Calu3 (cell line): ENCODE measurements around the gene PHF2. TPM values are rescaled to one million over a fixed set of nuclear protein-coding genes. Genes with fewer than 3 reads are reported as not detected.

ENCODE experiments used
- BruUV-seq: library from RNA; stranded (reverse); fragments of 400-500 nt; replicated peaks from 2 replicates; lab custom pipeline; 2021; lab: Mats Ljungman, UMichigan
- CTCF ChIA-PET: fragments of 300-600 bp; sonication (Branson Sonifier 250); formaldehyde crosslinking; loops from one replicate; lab custom pipeline; 2022; ENCODE audit warnings: antibody characterized with exemption; lab: Charles Lee
- DNase-seq: peaks from one replicate; pipeline ENCODE4 v3.0.0; 2022
- H3K27ac Mint-ChIP-seq: one replicate; pipeline ENCODE4 v1.8.0; 2022; ENCODE audit warnings: mixed read lengths; ENCODE audit not compliant: unreplicated experiment
- H3K27me3 Mint-ChIP-seq: one replicate; pipeline ENCODE4 v1.8.0; 2022; ENCODE audit warnings: mixed read lengths; ENCODE audit not compliant: unreplicated experiment
- H3K36me3 Mint-ChIP-seq: one replicate; pipeline ENCODE4 v1.8.0; 2022; ENCODE audit warnings: mild to moderate bottlenecking, moderate library complexity, mixed read lengths; ENCODE audit not compliant: insufficient read depth, unreplicated experiment
- H3K4me1 Mint-ChIP-seq: one replicate; pipeline ENCODE4 v1.8.0; 2022; ENCODE audit warnings: mild to moderate bottlenecking, low read depth, mixed read lengths; ENCODE audit not compliant: unreplicated experiment
- H3K4me3 Mint-ChIP-seq: one replicate; pipeline ENCODE4 v1.8.0; 2022; ENCODE audit warnings: mild to moderate bottlenecking, low read depth, moderate library complexity, mixed read lengths; ENCODE audit not compliant: unreplicated experiment
- H3K9me3 Mint-ChIP-seq: one replicate; pipeline ENCODE4 v1.8.0; 2022; ENCODE audit warnings: low read depth, mixed read lengths; ENCODE audit not compliant: unreplicated experiment
- CTCF ChIP-seq: fragments of 200-600 bp; IDR thresholded peaks from one replicate; pipeline ENCODE4 v1.8.0; 2022; ENCODE audit warnings: antibody characterized with exemption; ENCODE audit not compliant: unreplicated experiment
- intact Hi-C: fragments of 100-400 bp; cut with micrococcal nuclease; formaldehyde crosslinking; loops from one replicate; pipeline ENCODE4 v1.10.0; 2022; ENCODE audit not compliant: unreplicated experiment
- total RNA-seq: library from RNA; stranded (reverse); gene quantifications from 2 replicates; pipeline ENCODE4 v1.2.3, GENCODE V29; 2022

The PHF2 gene
- total RNA-seq, 1 experiment from 2014 or later, result 13.9 TPM

DNA sequence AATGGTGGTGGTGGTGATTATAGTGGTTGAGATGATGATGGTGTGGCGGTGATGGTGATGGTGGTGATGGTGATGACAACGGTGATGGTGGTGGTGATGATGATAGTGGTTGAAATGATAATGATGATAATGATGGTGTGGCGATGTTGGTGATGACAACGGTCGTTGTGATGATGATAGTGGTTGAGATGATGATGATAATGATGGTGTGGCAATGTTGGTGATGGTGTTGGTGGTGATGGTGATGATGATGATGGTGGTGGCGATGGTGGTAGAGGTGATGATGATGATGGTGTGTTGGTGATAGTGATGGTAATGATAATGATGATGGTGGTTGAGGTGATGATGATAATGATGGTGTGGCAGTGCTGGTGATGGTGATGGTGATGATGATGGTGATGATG, 48.0 kb downstream of the PHF2 start:
- TF ChIP-seq CTCF, result no peak
- intact Hi-C loops, result no loop called here
- H3K27ac Mint-ChIP-seq, result no peak overlapping the region
- BruUV-seq, result no TSS peak
- CTCF ChIA-PET, result no interaction called here
- H3K27me3 Mint-ChIP-seq, result no peaks in the 10 kb centered on the region
- H3K4me3 Mint-ChIP-seq, result no peak overlapping the region
- no peak for DNase-seq
- H3K9me3 Mint-ChIP-seq, result no peaks in the 10 kb centered on the region
- H3K4me1 Mint-ChIP-seq, result no peaks in the 10 kb centered on the region
- H3K36me3 Mint-ChIP-seq, result no peaks in the 10 kb centered on the region

- intact Hi-C loops, result no loop called here
- H3K4me1 Mint-ChIP-seq, result no peaks in the 10 kb centered on the region
Observed at GRCh38 chr9:93624977-93625376, 48.6 kb downstream of the PHF2 start.

GRCh38 chr9:93629920-93630319, 53.5 kb downstream of the PHF2 start:
- Mint-ChIP-seq H3K27ac (no peak overlapping the region), H3K27me3 (no peaks in the 10 kb centered on the region), H3K4me3 (no peak overlapping the region), H3K9me3 (no peaks in the 10 kb centered on the region), H3K4me1 (no peaks in the 10 kb centered on the region), H3K36me3 (no peaks in the 10 kb centered on the region)
- intact Hi-C loops, result no loop called here
- TF ChIP-seq CTCF, result no peak
- no TSS peak for BruUV-seq
- no peak for DNase-seq
- CTCF ChIA-PET, result no interaction called here

More at GRCh38 chr9:93624977-93625376, 48.6 kb downstream of the PHF2 start:
- Mint-ChIP-seq H3K27me3 (no peaks in the 10 kb centered on the region), H3K27ac (no peak overlapping the region), H3K9me3 (no peaks in the 10 kb centered on the region), H3K36me3 (no peaks in the 10 kb centered on the region), H3K4me3 (no peak overlapping the region)
- no peak for DNase-seq
- no TSS peak for BruUV-seq
- CTCF ChIA-PET, result no interaction called here
- no peak for TF ChIP-seq CTCF

DNA sequence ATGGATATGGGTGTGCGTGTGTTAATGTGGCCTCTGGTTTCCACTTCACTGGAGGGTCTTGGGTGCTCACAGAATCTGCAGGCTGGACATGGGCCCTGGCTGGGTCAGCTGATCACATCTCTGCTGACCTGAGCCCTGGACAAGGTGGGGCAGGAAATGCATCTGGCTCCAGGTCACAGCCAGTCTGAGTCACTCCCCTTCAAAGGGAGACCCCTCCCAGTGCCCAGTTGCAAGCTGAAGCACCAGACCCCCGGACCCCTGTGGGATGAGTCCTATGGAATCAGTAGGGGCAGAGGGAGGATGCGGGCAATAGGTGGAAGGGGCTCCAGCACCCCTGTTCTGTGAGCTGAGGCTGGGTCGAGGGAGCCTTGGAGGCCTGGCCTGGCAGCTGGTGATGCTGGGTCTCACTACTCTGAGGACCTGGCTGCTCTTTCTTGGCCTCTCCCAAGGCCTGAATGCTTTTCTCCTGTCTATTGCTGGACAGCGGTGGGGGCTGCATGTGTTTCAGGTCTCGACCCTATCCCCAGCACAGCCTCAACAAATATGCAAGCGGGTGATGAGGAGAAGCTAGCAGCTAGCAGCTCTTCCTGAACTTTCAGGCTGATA, 54.5 kb downstream of the PHF2 start:
- H3K36me3 Mint-ChIP-seq, result peaks cover 2% of the 10 kb centered on the region
- H3K4me1 Mint-ChIP-seq, result no peaks in the 10 kb centered on the region
- no peaks in the 10 kb centered on the region for H3K27me3 Mint-ChIP-seq
- BruUV-seq, result no TSS peak
- no peaks in the 10 kb centered on the region for H3K9me3 Mint-ChIP-seq
- no peak for DNase-seq
- CTCF ChIA-PET, result no interaction called here
- no peak overlapping the region for H3K27ac Mint-ChIP-seq
- intact Hi-C loops, result no loop called here
- no peak overlapping the region for H3K4me3 Mint-ChIP-seq
- TF ChIP-seq CTCF, result no peak
